IPS-15b (cell line): Measurements from ENCODE around the gene TIMP1.
"Not testable (repeated sequence)": the region's sequence is repeated elsewhere in the genome, so short reads cannot be mapped to it uniquely, and the experiment has no call there.

Experiments used
- H3K27me3 ChIP-seq: one replicate; pipeline ENCODE4 v1.6.1; 2013; ENCODE audit warnings: low read length; ENCODE audit not compliant: control insufficient read depth, insufficient read depth
- H3K36me3 ChIP-seq: one replicate; pipeline ENCODE4 v1.6.1; 2013; ENCODE audit warnings: low read length; ENCODE audit not compliant: control insufficient read depth, insufficient read depth
- H3K4me1 ChIP-seq: one replicate; pipeline ENCODE4 v1.6.1; 2013; ENCODE audit warnings: mild to moderate bottlenecking, low read length; ENCODE audit not compliant: control insufficient read depth, insufficient read depth
- H3K4me3 ChIP-seq: one replicate; pipeline ENCODE4 v1.5.1; 2013; ENCODE audit warnings: low read depth, low read length
- H3K9ac ChIP-seq: one replicate; pipeline ENCODE4 v1.6.1; 2013; ENCODE audit warnings: low read depth, mild to moderate bottlenecking, low read length
- H3K9me3 ChIP-seq: one replicate; pipeline ENCODE4 v1.6.1; 2013; ENCODE audit warnings: mild to moderate bottlenecking, low read length; ENCODE audit not compliant: control insufficient read depth, insufficient read depth

TIMP1 gene

DNA sequence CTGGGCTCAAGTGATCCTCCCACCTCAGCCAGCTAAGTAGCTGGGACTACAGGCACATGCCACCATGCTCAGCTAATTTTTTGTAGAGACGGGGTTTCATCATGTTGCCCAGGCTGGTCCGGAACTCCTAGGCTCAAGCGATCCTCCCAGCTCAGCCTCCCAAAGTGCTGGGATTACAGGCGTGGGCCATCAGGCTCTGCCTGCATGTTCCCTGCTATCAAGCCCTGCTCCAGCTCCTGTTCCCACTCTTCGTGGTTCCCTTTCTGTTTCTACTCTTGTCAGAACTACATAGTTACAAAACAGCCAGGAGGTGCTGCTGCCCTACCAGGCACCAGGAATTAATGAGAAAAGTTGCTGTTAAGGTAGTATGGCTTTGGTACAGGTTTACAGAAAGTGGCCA lies 8.7 kb downstream of the TIMP1 start:
- no peaks in the 10 kb centered on the region for H3K9me3 ChIP-seq
- H3K9ac ChIP-seq = no peak overlapping the region
- no peaks in the 10 kb centered on the region for H3K27me3 ChIP-seq
- H3K4me3 ChIP-seq = no peak overlapping the region
- no peaks in the 10 kb centered on the region for H3K36me3 ChIP-seq
- no peaks in the 10 kb centered on the region for H3K4me1 ChIP-seq

DNA sequence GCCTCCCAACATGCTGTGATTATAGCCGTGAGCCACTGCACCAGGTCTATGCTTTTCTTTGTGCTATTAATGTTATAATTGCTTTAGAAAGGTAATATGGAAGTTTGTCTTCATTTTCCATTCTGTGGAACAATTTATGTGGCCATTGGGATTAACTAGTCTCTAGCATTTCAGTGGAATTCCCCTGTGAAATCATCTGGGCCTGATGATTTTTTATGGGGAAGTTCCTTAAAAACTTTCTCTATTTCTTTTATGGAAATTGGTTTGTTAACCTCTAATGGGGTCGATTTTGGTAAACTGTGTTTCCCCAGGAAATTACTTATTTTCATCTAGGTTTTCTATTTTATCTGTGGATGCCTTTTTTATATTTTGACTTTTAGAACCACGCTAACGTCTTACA lies 11.3 kb downstream of the TIMP1 start:
- Histone ChIP-seq H3K9me3 (no peaks in the 10 kb centered on the region), H3K4me1 (no peaks in the 10 kb centered on the region), H3K36me3 (no peaks in the 10 kb centered on the region), H3K27me3 (no peaks in the 10 kb centered on the region), H3K4me3 (no peak overlapping the region), H3K9ac (no peak overlapping the region)

DNA sequence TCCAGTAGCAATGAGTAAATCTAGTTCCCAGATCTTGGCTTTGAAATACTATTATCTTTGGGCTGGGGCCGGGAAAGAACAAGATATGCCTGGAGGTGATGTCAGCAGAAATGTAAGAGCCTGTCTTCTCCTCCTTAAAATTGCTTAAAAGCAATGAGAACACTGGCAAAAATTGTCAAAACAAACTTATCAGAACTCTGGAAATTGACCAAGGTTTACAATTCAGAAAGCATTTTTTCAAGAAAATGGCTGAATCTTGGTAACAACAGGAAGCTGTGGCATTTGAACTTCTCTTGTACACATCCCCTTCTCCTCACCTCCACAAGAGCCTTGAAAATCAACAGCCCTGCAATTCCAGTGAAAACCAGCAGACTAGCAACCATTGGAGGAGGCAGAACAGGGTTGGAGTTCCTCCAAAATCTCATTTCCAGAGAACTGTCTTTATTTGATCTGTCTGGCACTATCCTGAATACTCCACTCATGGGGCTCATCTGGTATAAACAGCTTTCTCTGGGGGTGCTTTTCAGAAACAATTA lies 13.5 kb downstream of the TIMP1 start:
- H3K9me3 ChIP-seq = no peaks in the 10 kb centered on the region
- H3K36me3 ChIP-seq = no peaks in the 10 kb centered on the region
- no peaks in the 10 kb centered on the region for H3K27me3 ChIP-seq
- no peak overlapping the region for H3K4me3 ChIP-seq
- H3K9ac ChIP-seq = no peak overlapping the region
- H3K4me1 ChIP-seq = no peaks in the 10 kb centered on the region

DNA sequence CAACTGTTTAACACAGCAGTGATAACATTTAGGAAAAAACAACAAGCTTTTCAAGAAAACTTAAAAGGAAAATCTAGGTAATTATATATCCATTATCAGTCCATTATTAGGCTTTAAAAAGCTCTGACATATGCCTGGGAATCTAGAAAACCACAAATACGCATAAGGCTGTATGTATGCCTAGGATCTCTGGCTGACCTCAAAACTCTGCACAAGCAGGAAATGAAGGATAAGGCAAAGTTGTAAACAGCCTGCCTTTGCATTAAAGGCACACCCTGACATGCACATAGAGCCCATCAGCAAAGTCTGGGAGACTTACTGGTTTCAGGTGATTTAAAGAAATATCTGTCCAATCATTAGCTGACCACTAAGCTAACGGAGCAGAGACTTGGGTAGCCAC lies 14.0 kb downstream of the TIMP1 start:
- no peaks in the 10 kb centered on the region for H3K36me3 ChIP-seq
- H3K9ac ChIP-seq = no peak overlapping the region
- H3K4me1 ChIP-seq = no peaks in the 10 kb centered on the region
- H3K27me3 ChIP-seq = no peaks in the 10 kb centered on the region
- H3K4me3 ChIP-seq = no peak overlapping the region
- H3K9me3 ChIP-seq = no peaks in the 10 kb centered on the region

DNA sequence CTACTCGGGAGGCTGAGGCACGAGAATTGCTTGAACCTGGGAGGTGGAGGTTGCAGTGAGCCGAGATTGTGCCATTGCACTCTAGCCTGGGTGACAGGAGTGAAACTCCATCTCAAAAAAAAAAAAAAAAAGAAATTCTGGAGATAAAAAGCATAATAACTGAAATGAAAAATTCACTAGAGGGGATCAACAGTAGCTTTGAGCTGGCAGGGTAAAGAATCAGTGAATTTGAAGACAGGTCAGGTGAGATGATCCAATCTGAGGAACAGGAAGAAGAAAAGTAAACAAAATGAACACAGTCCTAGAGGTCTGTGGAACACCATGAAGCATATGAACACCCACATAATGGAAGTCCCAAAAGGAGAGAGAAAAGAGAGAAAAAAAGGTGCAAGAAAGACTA lies 15.0 kb downstream of the TIMP1 start:
- Histone ChIP-seq H3K4me1 (no peaks in the 10 kb centered on the region), H3K9ac (no peak overlapping the region), H3K4me3 (no peak overlapping the region), H3K36me3 (no peaks in the 10 kb centered on the region), H3K27me3 (no peaks in the 10 kb centered on the region), H3K9me3 (no peaks in the 10 kb centered on the region)

DNA sequence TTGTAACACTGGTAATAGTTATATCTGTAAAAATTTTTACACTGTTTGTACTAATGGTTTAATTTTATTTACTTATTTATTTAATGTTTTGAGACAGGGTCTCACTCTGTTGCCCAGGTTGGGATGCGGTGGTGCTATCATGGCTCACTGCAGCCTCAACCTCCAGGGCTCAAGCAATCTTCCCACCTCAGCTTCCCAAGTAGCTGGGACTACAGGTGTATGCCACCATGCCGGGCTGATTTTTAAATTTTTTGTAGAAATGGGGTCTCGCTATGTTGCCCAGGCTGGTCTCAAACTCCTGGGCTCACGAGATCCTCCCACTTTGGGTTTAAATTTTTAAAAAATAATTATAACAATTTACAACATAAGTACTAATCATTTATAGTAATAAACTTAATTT lies 20.9 kb downstream of the TIMP1 start:
- not testable (repeated sequence) for H3K9me3 ChIP-seq, H3K4me1 ChIP-seq, H3K4me3 ChIP-seq, H3K36me3 ChIP-seq, H3K27me3 ChIP-seq, H3K9ac ChIP-seq

DNA sequence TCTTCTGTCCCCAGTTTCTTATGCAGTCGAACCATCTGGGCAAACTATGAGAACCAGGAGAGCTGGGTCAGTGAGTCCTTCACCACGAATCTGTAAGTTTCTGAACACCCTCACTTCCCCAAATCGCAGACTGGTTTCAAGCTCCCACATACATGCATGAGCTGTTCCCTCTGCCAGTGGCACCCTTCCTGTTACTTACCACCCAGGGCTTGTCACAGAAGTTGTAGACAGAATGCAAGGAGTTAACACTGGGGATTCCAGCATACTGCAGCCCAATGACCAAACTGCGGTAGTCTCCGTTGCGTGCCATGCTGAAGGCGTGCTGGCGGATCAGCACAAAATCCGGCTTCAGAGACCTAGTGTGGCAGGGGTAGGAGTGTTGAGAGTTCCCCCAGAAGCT lies 22.8 kb downstream of the TIMP1 start:
- Histone ChIP-seq H3K9ac (no peak overlapping the region), H3K4me3 (no peak overlapping the region), H3K36me3 (no peaks in the 10 kb centered on the region), H3K9me3 (no peaks in the 10 kb centered on the region), H3K27me3 (no peaks in the 10 kb centered on the region), H3K4me1 (peaks cover 4% of the 10 kb centered on the region)

DNA sequence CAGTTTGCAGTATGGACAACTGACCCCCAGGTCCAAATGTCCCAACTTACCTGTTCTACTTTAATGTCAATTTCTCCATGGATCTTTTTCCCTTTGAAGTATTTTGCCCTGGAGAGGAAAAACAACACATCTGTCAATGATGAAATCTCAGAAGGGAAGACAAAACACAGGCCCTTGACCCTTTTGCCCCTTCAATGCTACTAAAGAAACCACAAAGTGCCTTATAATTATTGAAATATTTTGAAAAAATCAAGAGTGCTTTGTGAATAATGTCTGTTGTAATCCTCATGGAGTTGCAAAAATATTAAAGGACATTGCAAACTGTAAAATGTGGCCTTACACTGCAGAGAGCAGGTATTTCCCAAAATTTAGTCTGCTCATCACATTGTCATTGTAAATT lies 24.9 kb downstream of the TIMP1 start:
- no peaks in the 10 kb centered on the region for H3K27me3 ChIP-seq

DNA sequence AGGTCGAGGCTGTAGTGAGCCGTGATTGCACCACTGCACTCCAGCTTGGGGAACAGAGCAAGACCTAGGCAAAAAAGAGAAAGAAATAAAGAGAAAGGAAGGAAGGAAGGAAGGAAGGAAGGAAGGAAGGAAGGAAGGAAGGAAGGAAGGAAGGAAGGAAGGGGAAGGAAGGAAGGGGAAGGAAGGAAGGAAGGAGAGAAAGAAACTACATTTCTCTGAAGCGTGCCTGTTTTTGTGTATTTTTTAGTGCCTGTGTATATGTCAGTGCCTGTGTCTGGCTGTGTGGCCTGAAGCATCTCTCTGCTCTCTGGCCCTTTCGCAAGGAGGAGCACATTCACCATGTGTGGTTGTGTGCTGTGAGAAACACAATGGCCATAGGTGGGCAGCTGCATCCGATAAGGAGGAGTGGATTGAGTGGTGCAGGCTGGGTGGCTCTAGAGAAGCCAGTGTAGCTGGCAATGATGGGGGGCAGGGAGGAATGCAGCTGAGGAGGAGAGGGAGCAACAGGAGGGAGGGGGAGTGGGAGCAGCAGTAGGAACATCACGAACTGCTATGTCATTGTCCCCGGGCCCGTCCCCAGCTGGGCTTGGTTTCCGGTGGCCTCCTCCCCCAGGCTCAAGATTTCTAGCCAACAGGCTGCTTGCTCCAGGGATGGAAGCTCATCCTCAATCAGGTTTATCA lies 26.0 kb downstream of the TIMP1 start:
- Histone ChIP-seq H3K27me3 (no peaks in the 10 kb centered on the region), H3K9ac (no peak overlapping the region), H3K4me1 (peaks cover 4% of the 10 kb centered on the region), H3K36me3 (no peaks in the 10 kb centered on the region), H3K9me3 (no peaks in the 10 kb centered on the region), H3K4me3 (no peak overlapping the region)

More for the DNA sequence above, 24.9 kb downstream of the TIMP1 start:
- Histone ChIP-seq H3K36me3 (no peaks in the 10 kb centered on the region), H3K9me3 (no peaks in the 10 kb centered on the region), H3K9ac (no peak overlapping the region), H3K4me3 (no peak overlapping the region), H3K4me1 (peaks cover 4% of the 10 kb centered on the region)

DNA sequence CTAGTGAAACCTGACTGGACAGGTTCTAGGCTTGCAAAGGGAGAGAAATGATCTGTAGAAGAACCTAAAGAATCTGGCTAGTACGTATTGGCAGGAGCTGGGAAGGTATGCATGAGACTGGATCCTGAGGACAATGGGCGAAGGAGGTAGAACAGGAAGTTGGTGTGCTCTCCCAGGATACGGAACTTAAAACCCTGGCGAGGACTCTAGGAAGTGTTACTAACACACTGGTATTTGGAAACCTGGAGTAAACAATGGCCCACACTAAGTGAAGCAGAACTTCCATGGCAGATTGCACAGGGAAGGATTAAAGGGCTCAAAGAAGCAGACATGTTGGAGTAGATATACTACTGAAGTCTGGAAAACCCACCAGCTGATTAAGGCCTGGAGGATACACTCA lies 28.3 kb downstream of the TIMP1 start:
- Histone ChIP-seq H3K4me3 (no peak overlapping the region), H3K36me3 (no peaks in the 10 kb centered on the region), H3K27me3 (no peaks in the 10 kb centered on the region), H3K4me1 (peaks cover 4% of the 10 kb centered on the region), H3K9me3 (no peaks in the 10 kb centered on the region), H3K9ac (no peak overlapping the region)

DNA sequence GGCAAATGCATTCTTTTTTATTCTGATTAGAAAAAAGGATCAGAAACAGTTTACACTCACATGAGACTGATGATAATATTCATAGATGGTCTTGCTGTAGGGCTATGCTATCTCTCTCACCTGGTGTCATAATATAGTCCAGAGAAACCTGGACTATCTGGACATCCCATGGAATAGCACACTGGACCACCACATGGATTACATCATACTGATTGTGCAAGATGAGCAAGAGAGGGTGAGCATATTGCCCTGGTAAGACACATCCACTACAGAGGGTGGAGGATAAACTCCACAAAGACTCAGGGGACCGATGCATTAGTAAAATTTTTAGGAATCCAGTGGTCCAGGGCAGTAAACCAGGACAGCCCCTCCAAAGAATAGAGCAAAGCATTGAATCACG lies 29.3 kb downstream of the TIMP1 start:
- Histone ChIP-seq H3K9ac (no peak overlapping the region), H3K9me3 (no peaks in the 10 kb centered on the region), H3K36me3 (no peaks in the 10 kb centered on the region), H3K4me1 (peaks cover 4% of the 10 kb centered on the region), H3K27me3 (no peaks in the 10 kb centered on the region), H3K4me3 (no peak overlapping the region)

DNA sequence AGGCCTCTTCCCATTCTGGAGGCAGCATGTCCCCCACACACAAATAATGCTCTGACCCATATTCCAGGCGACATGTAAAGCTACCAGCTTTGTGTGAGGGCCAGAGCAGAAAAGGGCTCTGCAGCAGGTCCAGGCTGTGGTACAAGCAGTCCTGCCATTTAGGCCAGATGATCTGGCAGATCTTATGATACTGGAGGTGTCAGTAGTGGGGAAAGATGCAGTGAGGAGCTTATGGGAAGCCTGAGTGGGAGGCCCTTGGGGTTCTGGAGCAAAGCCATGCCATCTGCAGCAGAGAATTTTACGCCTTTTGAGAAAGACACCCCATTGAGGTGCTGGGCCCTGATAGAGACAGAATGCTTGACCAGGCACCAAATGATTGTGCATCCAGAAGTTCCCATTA lies 29.7 kb downstream of the TIMP1 start:
- Histone ChIP-seq H3K36me3 (no peaks in the 10 kb centered on the region), H3K27me3 (no peaks in the 10 kb centered on the region), H3K4me3 (no peak overlapping the region), H3K4me1 (peaks cover 4% of the 10 kb centered on the region), H3K9me3 (no peaks in the 10 kb centered on the region), H3K9ac (no peak overlapping the region)
